Measurements from ENCODE around the gene ZBTB22. TPM values are rescaled to one million over a fixed set of nuclear protein-coding genes. Genes with fewer than 3 reads are reported as not detected.

Gene ZBTB22
- total and polyA plus RNA-seq, 12 donors, result 13.0 to 40.3 (median 20.3) TPM

GRCh38 chr6:33301877-33302276 is 15.7 kb downstream of the ZBTB22 start:
- 67 to 95% (median 93%) methylated on average over 3 of the region's 3 CpGs for WGBS, 4 donors
- no peaks in the 10 kb centered on the region for H3K9me3 ChIP-seq (replicated peaks in 1 of 3)
- H3K4me1 ChIP-seq (replicated peaks in 1 of 2), result peaks cover 18 to 31% of the 10 kb centered on the region in 2 donors
- H3K27ac ChIP-seq, result no peak overlapping the region
- TF ChIP-seq POLR2A (IDR thresholded peaks at IDR 0.05), result no peak
- TF ChIP-seq CTCF (IDR thresholded peaks at IDR 0.05), result no peak
- peaks cover 0 to 48% of the 10 kb centered on the region in 2 donors for H3K36me3 ChIP-seq (replicated peaks in 1 of 2)
- H3K4me3 ChIP-seq, result no peak overlapping the region
- intact Hi-C loops (cut with DNase I), result no loop called here
- no peak for DNase-seq
- H3K27me3 ChIP-seq, result no peaks in the 10 kb centered on the region

GRCh38 chr6:33299237-33299944 is 18.2 kb downstream of the ZBTB22 start:
- peak; percentile 91 to 96 (median 94) for DNase-seq
- peak; percentile 61 to 79 for TF ChIP-seq POLR2A (IDR thresholded peaks at IDR 0.05)
- TF ChIP-seq CTCF (IDR thresholded peaks at IDR 0.05), result peak; percentile 37 to 81 (median 74)
- H3K4me3 ChIP-seq, result peak overlapping the region; percentile 56 to 90 (median 78)
- 0 to 1% (median 0%) methylated on average over 13 to 54 of the region's 54 CpGs for WGBS, 4 donors
- peaks cover 0 to 48% of the 10 kb centered on the region in 2 donors for H3K36me3 ChIP-seq (replicated peaks in 1 of 2)
- intact Hi-C loops (cut with DNase I), result no loop called here
- peak overlapping the region; percentile 87 to 97 (median 95) for H3K27ac ChIP-seq
- H3K4me1 ChIP-seq (replicated peaks in 1 of 2), result peaks cover 21 to 26% of the 10 kb centered on the region in 2 donors
- H3K27me3 ChIP-seq, result no peaks in the 10 kb centered on the region
- no peaks in the 10 kb centered on the region for H3K9me3 ChIP-seq (replicated peaks in 1 of 3)

- Histone ChIP-seq H3K27me3 (no peaks in the 10 kb centered on the region), H3K9me3 (replicated peaks in 1 of 3) (no peaks in the 10 kb centered on the region), H3K27ac (peak within 1 kb of the TSS; percentile 87 to 97 (median 95)), H3K4me3 (peak within 1 kb of the TSS; percentile 67 to 90 (median 86)), H3K36me3 (replicated peaks in 1 of 2) (peaks cover 0 to 48% of the 10 kb centered on the region in 2 donors), H3K4me1 (replicated peaks in 1 of 2) (peaks cover 21 to 26% of the 10 kb centered on the region in 2 donors)
- 0 to 1% (median 0%) methylated on average over 4 to 34 of the region's 34 CpGs for WGBS, 4 donors
- intact Hi-C loops (cut with DNase I), result no loop called here
- peak; percentile 84 to 91 (median 87) for DNase-seq
- TF ChIP-seq POLR2A (IDR thresholded peaks at IDR 0.05), result no peak
- no peak for TF ChIP-seq CTCF (IDR thresholded peaks at IDR 0.05)
Observed at GRCh38 chr6:33298773-33299236, 18.7 kb downstream of the ZBTB22 start, which contains the start of gene RGL2. Gene RGL2, minus strand, starts transcription at chr6:33298942. Its CDS starts 332 bp downstream, at chr6:33298610.

GRCh38 chr6:33297956-33298772 is 19.4 kb downstream of the ZBTB22 start:
- Histone ChIP-seq H3K27me3 (no peaks in the 10 kb centered on the region), H3K9me3 (replicated peaks in 1 of 3) (no peaks in the 10 kb centered on the region), H3K4me3 (peak overlapping the region; percentile 22 to 88 (median 76)), H3K4me1 (replicated peaks in 1 of 2) (peaks cover 21 to 26% of the 10 kb centered on the region in 2 donors), H3K27ac (peak overlapping the region; percentile 46 to 97 (median 95)), H3K36me3 (replicated peaks in 1 of 2) (peaks cover 0 to 47% of the 10 kb centered on the region in 2 donors)
- DNase-seq, result peak; percentile 81 to 92 (median 90)
- intact Hi-C loops (cut with DNase I), result no loop called here
- no peak for TF ChIP-seq CTCF (IDR thresholded peaks at IDR 0.05)
- peak; percentile 25 to 80 for TF ChIP-seq POLR2A (IDR thresholded peaks at IDR 0.05)
- 0 to 2% (median 1%) methylated on average over 24 to 42 of the region's 42 CpGs for WGBS, 4 donors
